ENCODE results near the gene MMP14.

Gene MMP14

DNA sequence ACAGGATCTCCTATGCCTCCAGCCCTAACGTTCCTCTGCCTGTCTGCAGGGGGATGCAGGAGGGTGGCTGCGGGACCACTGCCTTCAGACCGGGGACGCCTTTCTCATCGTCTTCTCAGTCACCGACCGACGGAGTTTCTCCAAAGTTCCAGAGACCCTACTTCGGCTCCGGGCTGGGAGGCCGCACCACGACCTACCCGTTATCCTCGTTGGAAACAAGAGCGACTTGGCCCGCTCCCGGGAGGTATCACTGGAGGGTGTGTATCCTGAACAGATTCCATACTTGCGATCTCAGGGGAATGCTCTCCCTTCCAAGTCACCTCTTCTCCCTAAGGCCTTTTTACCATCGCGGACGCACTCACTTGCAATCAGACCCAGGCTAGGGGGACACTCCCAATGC lies 49.6 kb downstream of the MMP14 start:
- no peak for DNase-seq

GRCh38 chr14:22886500-22887259 lies 50.3 kb downstream of the MMP14 start:
- DNase-seq, result peak; percentile 65 to 72

GRCh38 chr14:22887260-22887989 lies 51.0 kb downstream of the MMP14 start:
- DNase-seq, result peak in 1 of 2 donors; percentile 21

GRCh38 chr14:22887990-22888378 lies 51.6 kb downstream of the MMP14 start:
- peak; percentile 70 to 74 for DNase-seq

DNA sequence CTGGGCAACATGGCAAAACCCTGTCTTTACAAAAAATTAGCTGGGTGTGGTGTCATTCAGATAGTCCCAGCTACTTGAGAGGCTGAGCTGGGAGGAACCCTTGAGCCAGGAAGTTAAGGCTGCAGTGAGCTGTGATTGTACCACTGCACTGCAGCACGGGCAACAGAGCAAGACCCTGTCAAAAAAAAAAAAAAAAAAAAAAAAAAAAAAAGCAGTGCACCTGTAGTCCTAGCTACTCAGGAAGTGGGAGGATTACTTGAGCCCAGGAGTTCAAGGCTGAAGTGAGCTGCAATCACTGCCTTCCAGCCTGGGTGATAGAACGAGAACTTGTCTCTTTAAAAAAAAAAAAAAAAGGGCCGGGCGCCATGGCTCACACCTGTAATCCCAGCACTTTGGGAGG lies 52.3 kb downstream of the MMP14 start:
- no peak for DNase-seq

GRCh38 chr14:22890416-22890815 lies 54.0 kb downstream of the MMP14 start:
- DNase-seq, result no peak

DNA sequence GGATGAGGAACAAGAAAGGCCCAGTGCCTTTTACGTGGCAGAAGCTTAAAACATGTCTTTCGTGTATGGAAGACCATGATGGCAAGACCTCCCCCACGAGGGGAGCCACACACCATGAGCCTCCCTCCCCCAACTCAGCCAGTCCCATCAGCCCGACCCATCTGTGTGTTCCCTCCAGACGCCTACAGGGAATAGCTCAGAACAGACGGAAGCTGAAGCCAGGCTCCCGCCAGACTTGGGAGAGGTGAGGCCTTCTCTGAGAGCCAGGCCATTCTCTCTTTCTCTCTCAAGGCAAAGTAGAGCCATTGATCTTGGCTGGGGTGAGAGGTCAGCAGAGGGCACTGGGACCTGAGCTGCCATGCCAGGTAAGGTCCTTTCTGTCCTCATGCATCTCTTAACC lies 56.1 kb downstream of the MMP14 start:
- no peak for DNase-seq

- DNase-seq, result no peak
Measured at GRCh38 chr14:22893706-22894105, 57.3 kb downstream of the MMP14 start.

DNA sequence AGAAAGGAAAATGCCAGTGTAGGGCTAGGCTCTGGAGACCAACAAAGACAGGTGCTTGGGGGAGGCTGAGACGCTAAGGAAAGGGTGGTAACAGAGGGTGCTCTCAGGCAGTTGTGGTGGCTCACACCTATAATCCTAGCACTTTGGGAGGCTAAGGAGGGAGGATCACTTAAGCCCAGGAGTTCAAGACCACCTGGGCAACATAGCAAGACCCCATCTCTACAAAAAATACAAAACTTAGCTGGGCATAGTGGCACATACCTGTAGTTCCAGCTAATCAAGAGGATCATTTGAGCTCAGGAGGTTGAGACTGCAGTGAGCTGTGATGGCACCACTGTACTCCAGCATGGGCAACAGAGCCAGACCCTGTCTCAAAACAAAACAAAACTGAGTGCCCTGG lies 59.0 kb downstream of the MMP14 start:
- DNase-seq, result no peak

GRCh38 chr14:22896356-22896755 lies 60.0 kb downstream of the MMP14 start:
- DNase-seq, result no peak

GRCh38 chr14:22896760-22897159 lies 60.4 kb downstream of the MMP14 start:
- DNase-seq, result no peak

- no peak for DNase-seq
Measured at GRCh38 chr14:22897357-22897756, 61.0 kb downstream of the MMP14 start.
